Gastrocnemius medialis (tissue), 4 donors: ENCODE data around the gene TMIGD3. TPM values are rescaled to one million over a fixed set of nuclear protein-coding genes. Genes with fewer than 3 reads are reported as not detected.

Source experiments
- ATAC-seq, 2 donors: fragments of 150-250 bp; one replicate each; pipeline ENCODE4 v1.9.1; 2016
- DNase-seq, 2 donors: peaks; one replicate each; pipeline ENCODE4 v3.0.0-alpha.2; 2019
- H3K27ac ChIP-seq, 4 donors: fragments of 200-600 bp; sonication (generic); 1 replicate in 1 of 4; 2 replicates in 3 of 4; pipeline ENCODE4 v1.5.1; 2016 to 2018; ENCODE audit warnings: mild to moderate bottlenecking in 2 of 4, moderate library complexity in 1 of 4
- H3K27me3 ChIP-seq, 3 donors: fragments of 200-600 bp; sonication (generic) in 2 of 3; 1 replicate in 1 of 3; 2 replicates in 2 of 3; pipeline versions ENCODE4 v1.5.1 to v1.6.0; 2016 to 2019; ENCODE audit warnings: mild to moderate bottlenecking in 1 of 3, moderate library complexity in 1 of 3
- H3K36me3 ChIP-seq, 2 donors: fragments of 200-600 bp; sonication (generic) in 1 of 2; one replicate each; pipeline ENCODE4 v1.5.1; 2017 to 2018
- H3K4me1 ChIP-seq, 2 donors: fragments of 200-600 bp; sonication (generic) in 1 of 2; one replicate each; pipeline ENCODE4 v1.5.1; 2016 to 2017; ENCODE audit warnings: mild to moderate bottlenecking in 2 of 2
- H3K4me3 ChIP-seq, 4 donors: fragments of 200-600 bp; sonication (generic) in 3 of 4; 1 replicate in 1 of 4; 2 replicates in 3 of 4; pipeline ENCODE4 v1.5.1; 2016 to 2019; ENCODE audit warnings: mild to moderate bottlenecking in 2 of 4
- H3K9me3 ChIP-seq, 3 donors: fragments of 200-600 bp; sonication (generic) in 2 of 3; 1 replicate in 1 of 3; 2 replicates in 2 of 3; pipeline ENCODE4 v1.5.1; 2016 to 2019
- POLR2A ChIP-seq, 2 donors: fragments of 450-650 bp; IDR thresholded peaks; one replicate each; pipeline ENCODE4 v1.6.1; 2017; ENCODE audit warnings: antibody characterized with exemption in 2 of 2, mild to moderate bottlenecking in 2 of 2, moderate library complexity in 2 of 2
- in situ Hi-C, 4 donors: fragments of 200-750 bp; cut with MboI; loops; one replicate each; pipeline versions ENCODE4 v1.15.0 to v1.8.0; 2017; ENCODE audit warnings: low sequenced_read_pairs in 4 of 4
- intact Hi-C: fragments of 100-400 bp; cut with DNase I; formaldehyde crosslinking; loops from one replicate; pipeline ENCODE4 v1.15.1; 2023; ENCODE audit warnings: low total_unique reads
- total RNA-seq, 4 donors: library from RNA; depleted of rRNA; stranded (reverse); fragments of >200 nt; gene quantifications; one replicate each; pipeline versions ENCODE4 v1.1.0 to v1.2.3, GENCODE V29; 2016
- TF ChIP-seq, protein P1 (sequence below), 5 experiments: fragments of 450-650 bp in 3 of 5; fragments of 200-600 bp in 2 of 5; sonication (generic) in 2 of 5; IDR thresholded peaks in 4 of 5; conservative IDR thresholded peaks in 1 of 5; 1 replicate in 4 of 5; 2 replicates in 1 of 5; pipeline ENCODE4 v1.5.1; 2016 to 2019; ENCODE audit warnings: antibody characterized with exemption in 5 of 5, mild to moderate bottlenecking in 3 of 5, moderate library complexity in 3 of 5

The TMIGD3 gene
- total RNA-seq, 4 donors from 2014 or later: 0.51 to 0.67 (median 0.55) TPM; not detected in 1

DNA sequence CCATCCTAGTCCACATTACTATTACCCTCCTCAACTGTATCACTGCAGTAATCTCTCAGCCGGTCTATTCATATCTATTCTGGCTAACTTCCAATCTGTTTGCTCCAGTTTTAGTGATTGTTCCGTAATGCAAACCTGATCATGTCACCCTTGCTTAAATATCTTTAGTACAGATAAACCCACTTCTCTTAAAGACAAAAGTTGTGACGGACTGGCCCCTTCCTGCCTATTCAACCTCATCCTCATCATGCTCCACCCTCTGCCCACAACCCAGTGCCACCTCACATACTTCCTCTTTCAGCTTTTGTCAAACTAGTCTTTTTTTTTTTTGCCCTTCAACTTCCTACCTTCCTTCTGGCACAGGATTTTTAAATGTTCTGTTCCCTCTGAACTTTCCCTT is 32.4 kb downstream of the TMIGD3 start:
- intact Hi-C loops: no loop called here
- ATAC-seq (peak; percentile 26 to 51), DNase-seq (peak; percentile 20 to 49)
- TF ChIP-seq POLR2A (IDR thresholded peaks at IDR 0.05): no peak
- TF ChIP-seq, protein P1, sequence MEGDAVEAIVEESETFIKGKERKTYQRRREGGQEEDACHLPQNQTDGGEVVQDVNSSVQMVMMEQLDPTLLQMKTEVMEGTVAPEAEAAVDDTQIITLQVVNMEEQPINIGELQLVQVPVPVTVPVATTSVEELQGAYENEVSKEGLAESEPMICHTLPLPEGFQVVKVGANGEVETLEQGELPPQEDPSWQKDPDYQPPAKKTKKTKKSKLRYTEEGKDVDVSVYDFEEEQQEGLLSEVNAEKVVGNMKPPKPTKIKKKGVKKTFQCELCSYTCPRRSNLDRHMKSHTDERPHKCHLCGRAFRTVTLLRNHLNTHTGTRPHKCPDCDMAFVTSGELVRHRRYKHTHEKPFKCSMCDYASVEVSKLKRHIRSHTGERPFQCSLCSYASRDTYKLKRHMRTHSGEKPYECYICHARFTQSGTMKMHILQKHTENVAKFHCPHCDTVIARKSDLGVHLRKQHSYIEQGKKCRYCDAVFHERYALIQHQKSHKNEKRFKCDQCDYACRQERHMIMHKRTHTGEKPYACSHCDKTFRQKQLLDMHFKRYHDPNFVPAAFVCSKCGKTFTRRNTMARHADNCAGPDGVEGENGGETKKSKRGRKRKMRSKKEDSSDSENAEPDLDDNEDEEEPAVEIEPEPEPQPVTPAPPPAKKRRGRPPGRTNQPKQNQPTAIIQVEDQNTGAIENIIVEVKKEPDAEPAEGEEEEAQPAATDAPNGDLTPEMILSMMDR (IDR thresholded peaks at IDR 0.05 in 4 of 5, conservative IDR thresholded peaks at IDR 0.05 in 1 of 5): no peak
- Histone ChIP-seq H3K9me3 (no peaks in the 10 kb centered on the region), H3K4me3 (no peak overlapping the region), H3K4me1 (peaks cover 0 to 3% of the 10 kb centered on the region in 2 donors), H3K27ac (no peak overlapping the region), H3K36me3 (peaks cover 0 to 75% of the 10 kb centered on the region in 2 donors), H3K27me3 (no peaks in the 10 kb centered on the region)
- in situ Hi-C loops: no loop called here

DNA sequence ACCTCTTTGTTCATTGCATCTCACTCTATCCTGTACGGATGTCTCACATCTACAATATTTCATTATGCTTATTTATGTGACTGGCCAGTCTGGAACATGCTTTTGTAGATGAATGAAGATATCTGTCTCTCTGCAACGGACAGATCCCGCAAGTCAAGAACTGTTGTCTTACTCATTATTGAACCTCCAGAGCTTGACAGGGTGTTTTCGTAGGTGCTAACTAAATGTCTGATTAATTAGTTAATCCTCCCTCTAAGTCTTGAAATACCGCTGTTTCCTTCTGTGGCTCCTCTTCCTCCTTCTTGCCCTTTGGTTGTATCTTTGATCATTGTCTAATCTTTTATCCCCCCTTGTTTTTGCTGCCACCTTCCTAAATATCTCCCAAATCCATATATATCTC is 32.8 kb downstream of the TMIGD3 start:
- no peak for DNase-seq
- peaks cover 0 to 79% of the 10 kb centered on the region in 2 donors for H3K36me3 ChIP-seq
- H3K9me3 ChIP-seq: no peaks in the 10 kb centered on the region
- no peaks in the 10 kb centered on the region for H3K27me3 ChIP-seq
- intact Hi-C loops (no loop called here), in situ Hi-C loops (no loop called here)
- no peak overlapping the region for H3K4me3 ChIP-seq
- TF ChIP-seq POLR2A (IDR thresholded peaks at IDR 0.05): no peak
- TF ChIP-seq, protein P1 (IDR thresholded peaks at IDR 0.05 in 4 of 5, conservative IDR thresholded peaks at IDR 0.05 in 1 of 5): no peak
- no peaks in the 10 kb centered on the region for H3K4me1 ChIP-seq
- no peak overlapping the region for H3K27ac ChIP-seq
- no peak for ATAC-seq

DNA sequence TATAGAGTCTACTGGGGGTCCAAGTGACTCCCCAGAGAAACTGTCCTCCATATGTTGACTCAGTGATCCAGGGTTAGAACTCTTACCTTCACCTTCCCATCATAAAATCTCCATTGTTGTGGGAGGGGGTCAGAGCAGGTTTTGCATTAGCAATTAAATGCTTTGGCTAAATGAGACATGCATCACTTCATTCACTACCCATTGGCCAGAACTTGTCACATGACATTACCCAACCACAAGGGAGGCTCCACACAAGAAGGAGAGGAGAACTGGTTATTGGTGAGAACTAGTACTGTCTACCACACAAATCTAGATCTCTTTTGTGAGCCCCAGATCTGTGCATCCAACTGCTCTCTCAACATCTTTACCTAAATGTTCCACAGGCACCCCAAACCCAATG is 33.9 kb downstream of the TMIGD3 start:
- no peak overlapping the region for H3K4me3 ChIP-seq
- in situ Hi-C loops (no loop called here), intact Hi-C loops (no loop called here)
- H3K36me3 ChIP-seq: peaks cover 0 to 85% of the 10 kb centered on the region in 2 donors
- TF ChIP-seq, protein P1 (IDR thresholded peaks at IDR 0.05 in 4 of 5, conservative IDR thresholded peaks at IDR 0.05 in 1 of 5): no peak
- TF ChIP-seq POLR2A (IDR thresholded peaks at IDR 0.05): no peak
- DNase-seq (no peak), ATAC-seq (no peak)
- H3K27me3 ChIP-seq: no peaks in the 10 kb centered on the region
- H3K9me3 ChIP-seq: no peaks in the 10 kb centered on the region
- no peak overlapping the region for H3K27ac ChIP-seq
- H3K4me1 ChIP-seq: no peaks in the 10 kb centered on the region

DNA sequence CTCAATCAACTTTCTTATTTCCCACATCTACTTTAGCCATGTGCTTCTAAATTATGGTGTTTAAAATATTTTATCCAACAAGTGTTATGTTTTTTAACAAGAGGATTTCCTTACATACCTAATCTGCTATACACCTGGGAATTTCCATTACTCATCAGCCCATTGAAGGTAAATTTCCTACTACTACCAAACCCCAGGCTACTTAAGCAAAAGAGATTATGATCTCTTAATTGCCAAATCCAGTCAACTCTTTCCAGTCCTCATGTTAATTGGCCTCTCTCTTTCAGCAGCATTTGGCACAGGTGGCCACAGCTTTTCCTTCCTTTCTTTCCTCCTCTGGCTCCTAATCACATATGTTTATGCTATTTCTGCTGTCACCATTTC is 34.7 kb downstream of the TMIGD3 start:
- in situ Hi-C loops: no loop called here
- Histone ChIP-seq H3K27me3 (no peaks in the 10 kb centered on the region), H3K4me1 (no peaks in the 10 kb centered on the region), H3K4me3 (no peak overlapping the region), H3K27ac (no peak overlapping the region), H3K36me3 (peaks cover 0 to 87% of the 10 kb centered on the region in 2 donors), H3K9me3 (no peaks in the 10 kb centered on the region)
- TF ChIP-seq POLR2A (IDR thresholded peaks at IDR 0.05): no peak
- TF ChIP-seq, protein P1 (IDR thresholded peaks at IDR 0.05 in 4 of 5, conservative IDR thresholded peaks at IDR 0.05 in 1 of 5): no peak
- no peak for ATAC-seq
- no peak for DNase-seq
- intact Hi-C loops: no loop called here
